ENCODE results near the gene GMDS. TPM values are rescaled to one million over a fixed set of nuclear protein-coding genes. Genes with fewer than 3 reads are reported as not detected.

Gene GMDS
- polyA plus RNA-seq, 1 donor (not counting 4 experiments of a cell fraction or from before 2014, with no cell fraction given) = 22.1 TPM

DNA sequence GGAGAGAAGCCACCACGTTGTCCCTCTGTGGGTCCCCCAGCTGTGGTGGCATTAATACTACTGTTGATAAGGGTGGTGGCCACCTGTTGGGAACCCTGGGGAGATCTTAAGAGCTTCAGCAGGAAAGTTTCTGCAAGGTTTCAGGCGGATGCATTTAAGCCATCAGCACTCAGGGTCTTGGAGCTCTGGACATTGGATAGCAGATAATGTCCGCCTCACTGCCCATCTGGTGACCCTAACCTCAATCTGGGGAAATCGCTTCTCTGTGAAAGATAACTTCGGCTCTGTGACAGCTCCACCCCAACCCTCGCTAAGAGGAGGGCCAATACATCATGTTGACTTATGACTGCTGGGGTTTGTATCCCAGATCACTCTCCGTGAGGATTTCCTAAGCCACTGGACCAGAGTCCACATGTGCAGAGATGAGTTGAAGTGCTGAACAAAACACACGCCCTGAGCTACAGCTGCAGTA is 542.8 kb downstream of the GMDS start:
- no peak overlapping the region for H3K27ac ChIP-seq (ENCODE audit: control insufficient read depth, insufficient read depth, low read length)
- H3K9ac ChIP-seq (ENCODE audit: control insufficient read depth, extremely low read depth, insufficient read depth, low read length) = no peak overlapping the region
- dilution Hi-C loops (cut with MboI; ENCODE audit: extremely low pct_ligation_motif_present, low sequenced_read_pairs) = no loop called here

DNA sequence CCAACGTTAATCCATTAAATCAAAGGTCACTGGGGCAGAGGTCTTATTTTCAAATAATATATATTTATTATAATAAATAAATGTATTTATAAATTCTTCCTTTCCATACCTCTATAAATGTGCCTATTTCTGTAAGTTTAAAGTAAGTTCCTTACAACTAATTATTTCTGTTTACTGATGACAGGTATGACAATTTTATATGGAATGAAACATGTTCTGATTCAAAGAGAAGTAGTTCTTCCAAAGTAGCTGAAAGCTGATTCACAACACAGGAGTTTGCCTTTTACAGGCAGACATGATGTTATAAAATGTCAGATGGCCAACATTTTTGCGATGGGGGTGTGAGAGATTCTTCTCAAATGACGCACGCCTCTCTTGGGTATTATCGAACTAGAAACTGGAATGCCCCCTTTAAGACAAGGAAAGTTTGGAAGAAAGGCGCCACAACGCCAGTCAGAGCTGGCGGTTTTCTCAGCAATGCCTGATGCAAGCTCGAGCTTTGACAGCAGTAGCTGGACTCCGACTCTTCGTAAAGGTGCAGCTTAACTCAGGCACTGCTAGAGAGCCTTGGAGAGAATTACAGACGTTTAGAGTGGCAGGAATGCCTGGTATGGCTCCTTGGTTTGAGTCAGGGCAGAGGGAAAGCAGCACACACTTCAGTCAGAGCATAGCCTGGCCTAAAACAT is 543.6 kb downstream of the GMDS start:
- H2AFZ ChIP-seq (ENCODE audit: control insufficient read depth, low read length) = no peak overlapping the region
- dilution Hi-C loops (cut with MboI; ENCODE audit: extremely low pct_ligation_motif_present, low sequenced_read_pairs) = no loop called here
- H3K9me1 ChIP-seq (ENCODE audit: control insufficient read depth, extremely low read depth, insufficient read depth, low read length) = no peaks in the 10 kb centered on the region
- peak overlapping the region; percentile 34 for H3K27ac ChIP-seq (ENCODE audit: control insufficient read depth, insufficient read depth, low read length)
- FAIRE-seq (no peak), DNase-seq (ENCODE audit: low read depth, low spot score) (no peak)
- no peaks in the 10 kb centered on the region for H3K9me3 ChIP-seq (ENCODE audit: control insufficient read depth, low read depth, low read length)
- H3K4me3 ChIP-seq (ENCODE audit: control insufficient read depth in 2 of 3, extremely low read depth in 1 of 3, insufficient read depth in 2 of 3, low read depth in 1 of 3, low read length in 3 of 3) = no peak overlapping the region
- H4K20me1 ChIP-seq (ENCODE audit: control insufficient read depth, extremely low read depth, insufficient read depth, low read length) = no peaks in the 10 kb centered on the region
- H3K36me3 ChIP-seq (ENCODE audit: control insufficient read depth in 2 of 2, extremely low read depth in 1 of 2, insufficient read depth in 2 of 2, low read length in 2 of 2) = no peaks in the 10 kb centered on the region
- no peak overlapping the region for H3K9ac ChIP-seq (ENCODE audit: control insufficient read depth, extremely low read depth, insufficient read depth, low read length)
- TF ChIP-seq CTCF (optimal IDR thresholded peaks at IDR 0.05 in 1 of 3, IDR thresholded peaks at IDR 0.05 in 1 of 3, conservative IDR thresholded peaks at IDR 0.05 in 1 of 3; ENCODE audit: extremely low read depth in 1 of 3, insufficient read depth in 2 of 3, low read length in 3 of 3) = no peak
- TF ChIP-seq EZH2 (IDR thresholded peaks at IDR 0.05; ENCODE audit: low read length) = no peak
- no peak overlapping the region for H3K4me2 ChIP-seq (ENCODE audit: control insufficient read depth, extremely low read depth, insufficient read depth, low read depth, low read length)
- peaks cover 36% of the 10 kb centered on the region for H3K4me1 ChIP-seq (ENCODE audit: control insufficient read depth, extremely low read depth, insufficient read depth, low read length)
- no peaks in the 10 kb centered on the region for H3K79me2 ChIP-seq (ENCODE audit: control insufficient read depth, insufficient read depth, low read length)
- no peaks in the 10 kb centered on the region for H3K27me3 ChIP-seq (ENCODE audit: control insufficient read depth, extremely low read depth, insufficient read depth, low read length)

More for the DNA sequence above, 542.8 kb downstream of the GMDS start:
- TF ChIP-seq CTCF (optimal IDR thresholded peaks at IDR 0.05 in 1 of 3, IDR thresholded peaks at IDR 0.05 in 1 of 3, conservative IDR thresholded peaks at IDR 0.05 in 1 of 3; ENCODE audit: extremely low read depth in 1 of 3, insufficient read depth in 2 of 3, low read length in 3 of 3) (no peak), EZH2 (IDR thresholded peaks at IDR 0.05; ENCODE audit: low read length) (no peak)
- no peak overlapping the region for H3K4me2 ChIP-seq (ENCODE audit: control insufficient read depth, extremely low read depth, insufficient read depth, low read depth, low read length)
- no peak overlapping the region for H2AFZ ChIP-seq (ENCODE audit: control insufficient read depth, low read length)
- DNase-seq (ENCODE audit: low read depth, low spot score) (no peak), FAIRE-seq (no peak)
- H4K20me1 ChIP-seq (ENCODE audit: control insufficient read depth, extremely low read depth, insufficient read depth, low read length) = no peaks in the 10 kb centered on the region
- H3K79me2 ChIP-seq (ENCODE audit: control insufficient read depth, insufficient read depth, low read length) = no peaks in the 10 kb centered on the region
- H3K4me3 ChIP-seq (ENCODE audit: control insufficient read depth in 2 of 3, extremely low read depth in 1 of 3, insufficient read depth in 2 of 3, low read depth in 1 of 3, low read length in 3 of 3) = no peak overlapping the region
- H3K9me1 ChIP-seq (ENCODE audit: control insufficient read depth, extremely low read depth, insufficient read depth, low read length) = no peaks in the 10 kb centered on the region
- no peaks in the 10 kb centered on the region for H3K36me3 ChIP-seq (ENCODE audit: control insufficient read depth in 2 of 2, extremely low read depth in 1 of 2, insufficient read depth in 2 of 2, low read length in 2 of 2)
- no peaks in the 10 kb centered on the region for H3K27me3 ChIP-seq (ENCODE audit: control insufficient read depth, extremely low read depth, insufficient read depth, low read length)
- H3K4me1 ChIP-seq (ENCODE audit: control insufficient read depth, extremely low read depth, insufficient read depth, low read length) = peaks cover 36% of the 10 kb centered on the region
- no peaks in the 10 kb centered on the region for H3K9me3 ChIP-seq (ENCODE audit: control insufficient read depth, low read depth, low read length)

Data from keratinocyte (primary cell).